Loucy (cell line): Measurements from ENCODE around the gene ATP1A2.
A peak's percentile ranks its signal among the peaks of the same experiment; 100 is the strongest.

Source experiments
- H2AFZ ChIP-seq: fragments of 200-600 bp; sonication (generic); 2 replicates; pipeline ENCODE4 v1.6.0; 2016; ENCODE audit warnings: antibody characterized with exemption, mild to moderate bottlenecking, low read length, moderate library complexity
- H3F3A ChIP-seq: fragments of 200-600 bp; 2 replicates; pipeline ENCODE4 v1.6.0; 2016; ENCODE audit warnings: antibody characterized with exemption, low read depth, mild to moderate bottlenecking
- H3K27me3 ChIP-seq: fragments of 200-600 bp; sonication (generic); 2 replicates; pipeline ENCODE4 v1.6.1; 2014; ENCODE audit warnings: low read length, mild to moderate bottlenecking; ENCODE audit not compliant: insufficient read depth, poor library complexity, severe bottlenecking
- H3K36me3 ChIP-seq: fragments of 200-600 bp; sonication (generic); 2 replicates; pipeline ENCODE4 v1.6.1; 2016; ENCODE audit warnings: low read length; ENCODE audit not compliant: insufficient read depth
- H3K4me1 ChIP-seq: fragments of 200-600 bp; sonication (generic); 2 replicates; pipeline ENCODE4 v1.5.1; 2014; ENCODE audit warnings: low read length, mild to moderate bottlenecking; ENCODE audit not compliant: insufficient read depth, poor library complexity, severe bottlenecking
- H3K4me2 ChIP-seq: fragments of 200-600 bp; sonication (generic); 2 replicates; pipeline ENCODE4 v1.6.0; 2014; ENCODE audit warnings: antibody characterized with exemption, low read length, low read depth, mild to moderate bottlenecking; ENCODE audit not compliant: poor library complexity, severe bottlenecking
- H3K4me3 ChIP-seq: fragments of 200-600 bp; sonication (generic); 2 replicates; pipeline ENCODE4 v1.5.1; 2014; ENCODE audit warnings: low read length, mild to moderate bottlenecking, mixed read lengths; ENCODE audit not compliant: poor library complexity, severe bottlenecking
- H3K79me2 ChIP-seq: fragments of 200-600 bp; sonication (generic); 2 replicates; pipeline ENCODE4 v1.6.1; 2014; ENCODE audit warnings: low read length; ENCODE audit not compliant: insufficient read depth
- H3K9ac ChIP-seq: fragments of 200-600 bp; sonication (generic); 2 replicates; pipeline ENCODE4 v1.6.0; 2014; ENCODE audit warnings: mild to moderate bottlenecking, low read depth, low read length, moderate library complexity; ENCODE audit not compliant: poor library complexity, severe bottlenecking
- H3K9me2 ChIP-seq: fragments of 200-600 bp; sonication (generic); replicated peaks from 2 replicates; pipeline ENCODE4 v1.6.1; 2016; ENCODE audit warnings: low read depth, low read length, mixed read lengths
- H3K9me3 ChIP-seq: fragments of 200-600 bp; sonication (generic); 2 replicates; pipeline ENCODE4 v1.6.1; 2014; ENCODE audit warnings: mild to moderate bottlenecking, antibody characterized with exemption, low read length, low read depth; ENCODE audit not compliant: insufficient read depth
- H4K20me1 ChIP-seq: fragments of 200-600 bp; sonication (generic); 2 replicates; pipeline ENCODE4 v1.6.0; 2014; ENCODE audit warnings: antibody characterized with exemption, low read length, mild to moderate bottlenecking; ENCODE audit not compliant: insufficient read depth, poor library complexity, severe bottlenecking
- EZH2phosphoT487 ChIP-seq: fragments of 200-600 bp; IDR thresholded peaks from 2 replicates; pipeline ENCODE4 v1.6.1; 2018; ENCODE audit warnings: antibody characterized with exemption, mild to moderate bottlenecking, moderate library complexity, borderline replicate concordance
- TF ChIP-seq, protein P1 (sequence below): fragments of 200-600 bp; sonication (generic); conservative IDR thresholded peaks from 2 replicates; pipeline ENCODE4 v1.5.1; 2014; ENCODE audit warnings: mild to moderate bottlenecking, antibody characterized with exemption, low read length

ATP1A2 gene

GRCh38 chr1:160096274-160097116 lies 19.1 kb upstream of the ATP1A2 start:
- H3K9ac ChIP-seq = peak overlapping the region; percentile 84
- H3K4me2 ChIP-seq = peak overlapping the region; percentile 93
- TF ChIP-seq, protein P1, sequence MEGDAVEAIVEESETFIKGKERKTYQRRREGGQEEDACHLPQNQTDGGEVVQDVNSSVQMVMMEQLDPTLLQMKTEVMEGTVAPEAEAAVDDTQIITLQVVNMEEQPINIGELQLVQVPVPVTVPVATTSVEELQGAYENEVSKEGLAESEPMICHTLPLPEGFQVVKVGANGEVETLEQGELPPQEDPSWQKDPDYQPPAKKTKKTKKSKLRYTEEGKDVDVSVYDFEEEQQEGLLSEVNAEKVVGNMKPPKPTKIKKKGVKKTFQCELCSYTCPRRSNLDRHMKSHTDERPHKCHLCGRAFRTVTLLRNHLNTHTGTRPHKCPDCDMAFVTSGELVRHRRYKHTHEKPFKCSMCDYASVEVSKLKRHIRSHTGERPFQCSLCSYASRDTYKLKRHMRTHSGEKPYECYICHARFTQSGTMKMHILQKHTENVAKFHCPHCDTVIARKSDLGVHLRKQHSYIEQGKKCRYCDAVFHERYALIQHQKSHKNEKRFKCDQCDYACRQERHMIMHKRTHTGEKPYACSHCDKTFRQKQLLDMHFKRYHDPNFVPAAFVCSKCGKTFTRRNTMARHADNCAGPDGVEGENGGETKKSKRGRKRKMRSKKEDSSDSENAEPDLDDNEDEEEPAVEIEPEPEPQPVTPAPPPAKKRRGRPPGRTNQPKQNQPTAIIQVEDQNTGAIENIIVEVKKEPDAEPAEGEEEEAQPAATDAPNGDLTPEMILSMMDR = no peak
- no peak for TF ChIP-seq EZH2phosphoT487
- H2AFZ ChIP-seq = no peak overlapping the region
- H3K4me3 ChIP-seq = peak overlapping the region; percentile 83
- H3K79me2 ChIP-seq = peaks cover 18% of the 10 kb centered on the region; the same call in 1 of the 2 replicates
- H4K20me1 ChIP-seq = no peaks in the 10 kb centered on the region
- no peaks in the 10 kb centered on the region for H3K9me2 ChIP-seq
- peaks cover 24% of the 10 kb centered on the region for H3K4me1 ChIP-seq
- no peaks in the 10 kb centered on the region for H3F3A ChIP-seq
- no peaks in the 10 kb centered on the region for H3K27me3 ChIP-seq
- H3K9me3 ChIP-seq = no peaks in the 10 kb centered on the region
- H3K36me3 ChIP-seq = peaks cover 3% of the 10 kb centered on the region; the same call in 1 of the 2 replicates

GRCh38 chr1:160097151-160097910 lies 18.2 kb upstream of the ATP1A2 start:
- no peaks in the 10 kb centered on the region for H4K20me1 ChIP-seq
- no peaks in the 10 kb centered on the region for H3K27me3 ChIP-seq
- H3K4me1 ChIP-seq = peaks cover 24% of the 10 kb centered on the region
- H3F3A ChIP-seq = no peaks in the 10 kb centered on the region
- H3K36me3 ChIP-seq = no peaks in the 10 kb centered on the region
- H3K9me3 ChIP-seq = no peaks in the 10 kb centered on the region
- TF ChIP-seq, protein P1 = no peak
- TF ChIP-seq EZH2phosphoT487 = no peak
- H3K9me2 ChIP-seq = no peaks in the 10 kb centered on the region
- peak overlapping the region; percentile 83 for H3K4me3 ChIP-seq
- no peak overlapping the region for H2AFZ ChIP-seq
- peaks cover 18% of the 10 kb centered on the region; the same call in 1 of the 2 replicates for H3K79me2 ChIP-seq
- peak overlapping the region; percentile 84 for H3K9ac ChIP-seq
- peak overlapping the region; percentile 93 for H3K4me2 ChIP-seq

DNA sequence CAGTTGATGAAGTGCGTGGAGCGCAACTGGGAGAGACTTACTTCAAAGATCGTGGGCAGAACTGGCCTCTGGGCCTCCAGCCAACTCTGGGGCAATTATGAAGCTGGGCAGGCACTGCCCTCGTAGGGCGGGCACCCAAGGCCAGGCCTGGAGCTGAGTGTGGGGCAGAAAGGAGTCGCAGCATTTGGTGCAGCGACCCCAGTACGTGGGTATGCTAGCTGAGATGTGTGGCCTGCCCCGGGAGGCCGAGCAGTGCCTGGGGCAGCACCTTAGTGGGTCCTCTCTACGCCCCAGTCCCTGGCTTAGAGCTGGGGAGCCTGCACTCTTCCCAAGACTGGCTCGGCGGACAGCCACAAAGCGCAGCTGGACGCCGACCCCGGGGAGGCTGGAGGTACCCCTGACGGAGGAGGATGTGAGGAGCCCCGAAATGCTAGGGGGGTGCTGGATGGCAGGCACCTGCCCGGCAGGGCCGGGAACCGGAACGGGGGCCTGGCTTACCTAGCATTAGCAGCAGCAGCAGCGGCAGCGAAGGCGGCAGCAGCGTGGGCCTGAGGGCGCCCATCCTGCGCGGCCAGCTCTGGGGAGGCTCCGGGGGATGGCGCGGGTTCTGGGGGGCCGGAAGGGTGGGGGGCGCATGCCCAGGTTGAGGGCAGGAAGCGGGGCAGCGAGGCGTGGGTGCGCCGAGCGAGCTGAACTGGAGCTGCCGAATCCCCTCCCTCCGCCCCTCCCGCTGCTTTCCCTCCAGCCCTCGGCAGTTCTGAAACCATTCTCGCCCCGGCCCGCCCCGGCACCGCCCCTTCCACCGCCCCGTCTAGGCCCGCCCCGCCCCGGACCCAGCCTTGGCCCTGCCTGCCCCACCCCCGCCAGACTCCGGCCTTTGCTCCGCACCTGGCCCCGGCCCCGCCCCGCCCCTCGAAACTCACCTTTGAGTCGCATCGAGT lies 17.4 kb upstream of the ATP1A2 start, which contains the start of gene IGSF8:
TSS of gene IGSF8 (minus strand) at position 709 of the 941 bp plus-strand sequence. CDS start at position 562, 147 bp downstream.
- Histone ChIP-seq H3K4me2 (peak within 1 kb of the TSS; percentile 93), H3K4me1 (peaks cover 28% of the 10 kb centered on the region), H3K4me3 (peak within 1 kb of the TSS; percentile 83), H3K79me2 (peaks cover 18% of the 10 kb centered on the region; the same call in 1 of the 2 replicates), H3K36me3 (no peaks in the 10 kb centered on the region), H3K27me3 (no peaks in the 10 kb centered on the region), H2AFZ (peak within 1 kb of the TSS; percentile 91), H3K9me3 (no peaks in the 10 kb centered on the region), H3K9me2 (no peaks in the 10 kb centered on the region), H3F3A (no peaks in the 10 kb centered on the region), H4K20me1 (no peaks in the 10 kb centered on the region), H3K9ac (peak within 1 kb of the TSS; percentile 84)
- TF ChIP-seq, protein P1 = no peak
